ENCODE results near the gene PPP1R16B.
A peak's percentile ranks its signal among the peaks of the same experiment; 100 is the strongest.

Gene PPP1R16B

GRCh38 chr20:38805502-38805957, at the start of gene PPP1R16B:
Gene PPP1R16B, plus strand, starts transcription at chr20:38805697. Its CDS starts 30,229 bp downstream, at chr20:38835926.
- H3K4me3 ChIP-seq (ENCODE audit: low read depth, low read length), result peak within 1 kb of the TSS; percentile 65

GRCh38 chr20:38757145-38757775, 48.2 kb upstream of the PPP1R16B start:
- H3K4me3 ChIP-seq (ENCODE audit: low read depth, low read length), result no peak overlapping the region

GRCh38 chr20:38759106-38759505, 46.4 kb upstream of the PPP1R16B start:
- no peak overlapping the region for H3K4me3 ChIP-seq (ENCODE audit: low read depth, low read length)

- H3K4me3 ChIP-seq (ENCODE audit: low read depth, low read length), result no peak overlapping the region
Observed at GRCh38 chr20:38760978-38761377, 44.5 kb upstream of the PPP1R16B start.

GRCh38 chr20:38762174-38762573, 43.3 kb upstream of the PPP1R16B start:
- H3K4me3 ChIP-seq (ENCODE audit: low read depth, low read length), result no peak overlapping the region

GRCh38 chr20:38763616-38764015, 41.9 kb upstream of the PPP1R16B start:
- H3K4me3 ChIP-seq (ENCODE audit: low read depth, low read length), result no peak overlapping the region

GRCh38 chr20:38764567-38765318, 40.8 kb upstream of the PPP1R16B start:
- H3K4me3 ChIP-seq (ENCODE audit: low read depth, low read length), result no peak overlapping the region

- no peak overlapping the region for H3K4me3 ChIP-seq (ENCODE audit: low read depth, low read length)
Observed at GRCh38 chr20:38766071-38766470, 39.4 kb upstream of the PPP1R16B start.

GRCh38 chr20:38769376-38770295, 35.9 kb upstream of the PPP1R16B start:
- H3K4me3 ChIP-seq (ENCODE audit: low read depth, low read length), result no peak overlapping the region

GRCh38 chr20:38770546-38770945, 35.0 kb upstream of the PPP1R16B start:
- H3K4me3 ChIP-seq (ENCODE audit: low read depth, low read length), result no peak overlapping the region

GRCh38 chr20:38770970-38771369, 34.5 kb upstream of the PPP1R16B start:
- no peak overlapping the region for H3K4me3 ChIP-seq (ENCODE audit: low read depth, low read length)

- H3K4me3 ChIP-seq (ENCODE audit: low read depth, low read length), result no peak overlapping the region
Observed at GRCh38 chr20:38771621-38772020, 33.9 kb upstream of the PPP1R16B start.

- H3K4me3 ChIP-seq (ENCODE audit: low read depth, low read length), result no peak overlapping the region
Observed at GRCh38 chr20:38774167-38774566, 31.3 kb upstream of the PPP1R16B start.

GRCh38 chr20:38776363-38776762, 29.1 kb upstream of the PPP1R16B start:
- H3K4me3 ChIP-seq (ENCODE audit: low read depth, low read length), result no peak overlapping the region

- no peak overlapping the region for H3K4me3 ChIP-seq (ENCODE audit: low read depth, low read length)
Observed at GRCh38 chr20:38779247-38780097, 26.0 kb upstream of the PPP1R16B start.

GRCh38 chr20:38782275-38782674, 23.2 kb upstream of the PPP1R16B start:
- H3K4me3 ChIP-seq (ENCODE audit: low read depth, low read length), result no peak overlapping the region

- H3K4me3 ChIP-seq (ENCODE audit: low read depth, low read length), result no peak overlapping the region
Observed at GRCh38 chr20:38787870-38788269, 17.6 kb upstream of the PPP1R16B start.

- no peak overlapping the region for H3K4me3 ChIP-seq (ENCODE audit: low read depth, low read length)
Observed at GRCh38 chr20:38789503-38790199, 15.8 kb upstream of the PPP1R16B start.

- no peak overlapping the region for H3K4me3 ChIP-seq (ENCODE audit: low read depth, low read length)
Observed at GRCh38 chr20:38790200-38791053, 15.1 kb upstream of the PPP1R16B start.
